IPS-11a (cell line): ENCODE results near the gene EXOC6B.
"Not testable (repeated sequence)": the region's sequence is repeated elsewhere in the genome, so short reads cannot be mapped to it uniquely, and the experiment has no call there.

ENCODE experiments used
- H3K4me3 ChIP-seq: one replicate; pipeline ENCODE4 v1.5.1; 2013; ENCODE audit warnings: low read depth, low read length, control low read depth

The EXOC6B gene

DNA sequence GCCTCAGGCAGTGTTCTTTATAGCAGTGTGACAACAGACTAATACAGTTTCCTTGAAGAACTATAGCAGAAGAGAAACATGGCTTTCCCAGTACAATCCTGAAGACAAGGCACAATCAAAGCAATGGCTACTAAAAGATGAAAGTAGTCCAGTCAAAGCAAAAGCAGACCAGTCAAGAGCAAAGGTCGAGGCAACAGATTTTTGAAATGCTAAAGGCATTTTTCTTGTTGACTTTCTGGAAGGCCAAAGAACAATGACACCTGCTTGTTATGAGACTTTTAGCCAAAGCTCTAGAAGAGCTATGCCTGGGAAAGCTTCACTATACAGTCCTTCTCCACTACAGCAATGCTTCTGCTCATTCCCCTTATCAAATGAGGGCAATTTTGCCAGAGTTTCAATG lies 269.9 kb downstream of the EXOC6B start:
- no peak overlapping the region for H3K4me3 ChIP-seq

- not testable (repeated sequence) for H3K4me3 ChIP-seq
Measured at GRCh38 chr2:72555363-72555762, 270.5 kb downstream of the EXOC6B start.

DNA sequence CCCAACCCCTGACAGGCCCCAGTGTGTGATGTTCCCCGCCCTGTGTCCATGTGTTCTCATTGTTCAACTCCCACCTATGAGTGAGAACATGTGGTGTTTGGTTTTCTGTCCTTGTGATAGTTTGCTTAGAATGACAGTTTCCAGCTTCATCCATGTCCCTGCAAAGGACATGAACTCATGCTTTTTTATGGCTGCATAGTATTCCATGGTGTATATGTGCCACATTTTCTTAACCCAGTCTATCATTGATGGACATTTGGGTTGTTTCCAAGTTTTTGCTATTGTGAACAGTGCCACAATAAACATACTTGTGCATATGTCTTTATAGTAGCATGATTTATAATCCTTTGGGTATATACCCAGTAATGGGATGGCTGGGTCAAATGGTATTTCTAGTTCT lies 270.9 kb downstream of the EXOC6B start:
- not testable (repeated sequence) for H3K4me3 ChIP-seq

DNA sequence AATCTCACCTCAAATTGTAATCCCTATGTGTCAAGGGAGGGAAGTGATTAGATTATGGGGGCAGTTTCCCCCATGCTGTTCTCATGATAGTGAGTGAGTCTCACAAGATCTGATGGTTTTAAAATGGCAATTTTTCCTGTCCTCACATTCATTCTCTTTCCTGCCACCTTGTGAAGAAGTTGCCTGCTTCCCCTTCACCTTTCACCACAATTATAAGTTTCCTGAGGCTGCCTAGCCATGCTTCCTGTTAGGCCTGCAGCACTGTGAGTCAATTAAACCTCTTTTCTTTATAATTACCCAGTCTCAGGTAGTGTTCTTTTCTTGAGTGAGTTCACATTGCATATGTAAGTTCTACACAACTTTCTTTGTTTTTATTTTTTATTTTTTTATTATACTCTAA lies 271.5 kb downstream of the EXOC6B start:
- no peak overlapping the region for H3K4me3 ChIP-seq

- no peak overlapping the region for H3K4me3 ChIP-seq
Measured at GRCh38 chr2:72548081-72548764, 277.6 kb downstream of the EXOC6B start.

DNA sequence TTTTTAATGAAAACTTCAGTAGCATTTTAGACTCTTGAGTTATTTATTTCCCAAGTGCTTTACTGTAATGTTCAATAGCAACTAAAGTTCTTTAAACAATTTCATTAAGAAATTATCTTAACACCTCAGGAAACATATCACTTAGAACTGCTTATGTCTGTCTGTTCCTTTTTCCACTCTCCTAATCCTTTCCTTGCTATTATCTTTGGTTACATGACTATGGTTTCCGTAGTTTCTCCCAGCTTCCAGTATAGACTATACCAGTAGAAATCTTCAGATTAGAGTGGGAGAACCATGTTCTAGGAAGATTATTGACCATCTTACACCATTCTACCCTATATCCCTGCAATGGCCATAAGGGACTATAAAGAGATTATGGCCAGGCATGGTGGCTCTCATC lies 280.0 kb downstream of the EXOC6B start:
- no peak overlapping the region for H3K4me3 ChIP-seq

DNA sequence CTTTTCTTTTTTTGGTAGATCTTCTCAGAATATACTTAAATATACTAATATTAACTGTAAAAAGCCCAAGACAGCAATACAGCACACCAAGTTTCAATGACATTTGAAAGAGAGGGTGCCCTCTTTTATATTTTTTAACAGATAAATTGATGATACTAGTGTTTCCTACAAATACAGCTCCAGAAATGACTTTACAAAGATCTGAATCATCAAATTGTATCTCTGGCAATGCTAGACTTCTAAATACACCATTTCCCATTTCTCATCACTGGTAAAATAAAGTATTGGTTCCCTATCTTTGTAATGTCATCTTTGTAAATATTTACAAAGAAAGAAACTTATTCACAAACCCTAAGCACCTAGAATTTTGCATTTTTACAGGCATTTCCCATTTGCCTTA lies 281.3 kb downstream of the EXOC6B start:
- H3K4me3 ChIP-seq, result no peak overlapping the region

DNA sequence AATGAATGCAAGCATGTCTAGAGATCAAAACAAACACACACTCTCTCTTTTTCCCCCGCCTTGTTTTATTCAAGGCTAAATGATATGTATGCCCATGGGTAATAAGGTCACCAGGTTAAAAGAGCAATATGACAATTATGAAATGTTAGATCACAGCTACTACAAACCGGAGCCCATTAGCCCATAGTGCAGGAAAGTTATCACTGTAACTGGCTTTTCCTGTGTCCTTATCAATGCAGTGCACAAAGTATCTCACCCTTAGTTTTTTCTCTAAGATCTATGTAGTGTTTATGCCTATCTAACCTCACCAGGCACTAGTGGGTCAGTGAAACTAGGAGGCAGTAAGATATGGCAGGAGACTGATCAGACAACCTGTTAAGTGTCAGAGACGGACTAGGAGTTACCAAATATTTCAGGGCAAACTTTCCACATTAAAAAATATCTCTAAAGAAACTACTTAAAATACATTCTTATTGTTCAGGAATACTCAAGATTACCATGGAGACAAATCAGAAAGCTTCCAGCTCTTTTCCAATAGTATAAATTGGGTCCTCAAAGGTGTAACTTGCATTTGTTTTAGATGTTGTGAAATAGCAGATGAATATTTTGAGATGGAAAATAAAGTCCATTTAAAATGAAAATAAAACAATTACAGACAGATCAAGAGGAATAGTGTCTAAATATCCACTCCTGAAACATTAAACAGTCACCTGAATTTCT lies 282.2 kb downstream of the EXOC6B start:
- H3K4me3 ChIP-seq, result no peak overlapping the region

DNA sequence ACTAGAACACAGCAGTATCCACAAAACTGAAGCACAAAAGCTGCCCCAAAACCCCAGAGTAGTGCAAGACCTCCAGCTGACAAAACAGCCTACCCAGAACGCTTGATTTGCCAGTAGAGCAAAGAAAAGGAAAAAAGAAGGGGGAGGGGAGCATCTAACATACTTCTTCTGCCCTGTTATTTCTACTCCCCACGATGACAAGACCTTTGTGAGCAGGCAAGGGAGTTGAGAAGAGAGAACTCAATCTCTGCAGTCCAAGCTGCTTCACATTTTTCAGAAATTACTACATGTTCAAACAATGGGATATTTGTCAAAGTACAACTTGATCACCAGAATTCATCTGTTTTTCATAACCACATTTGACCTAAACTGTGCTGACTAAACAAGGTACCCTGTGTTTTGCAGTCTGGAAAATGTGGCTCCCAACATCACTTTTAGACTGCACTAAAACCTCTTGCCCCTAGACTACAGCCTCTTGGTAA lies 286.7 kb downstream of the EXOC6B start:
- no peak overlapping the region for H3K4me3 ChIP-seq

GRCh38 chr2:72538486-72538885 lies 287.3 kb downstream of the EXOC6B start:
- H3K4me3 ChIP-seq, result no peak overlapping the region

DNA sequence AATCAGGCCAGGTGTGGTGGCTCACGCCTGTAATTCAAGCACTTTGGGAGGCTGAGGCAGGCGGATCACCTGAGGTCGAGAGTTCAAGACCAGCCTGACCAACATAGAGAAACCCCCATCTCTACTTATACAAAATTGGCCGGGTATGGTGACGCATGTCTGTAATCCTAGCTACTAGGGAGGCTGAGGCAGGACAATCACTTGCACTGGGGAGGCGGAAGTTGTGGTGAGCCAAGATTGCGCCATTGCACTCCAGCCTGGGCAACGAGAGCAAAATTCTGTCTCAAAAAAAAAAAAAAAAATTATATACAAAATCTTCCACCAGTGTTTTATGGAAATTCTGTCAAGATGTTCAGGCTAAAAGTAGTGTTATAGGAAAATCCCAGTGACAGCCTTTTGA lies 290.2 kb downstream of the EXOC6B start:
- H3K4me3 ChIP-seq, result not testable (repeated sequence)

DNA sequence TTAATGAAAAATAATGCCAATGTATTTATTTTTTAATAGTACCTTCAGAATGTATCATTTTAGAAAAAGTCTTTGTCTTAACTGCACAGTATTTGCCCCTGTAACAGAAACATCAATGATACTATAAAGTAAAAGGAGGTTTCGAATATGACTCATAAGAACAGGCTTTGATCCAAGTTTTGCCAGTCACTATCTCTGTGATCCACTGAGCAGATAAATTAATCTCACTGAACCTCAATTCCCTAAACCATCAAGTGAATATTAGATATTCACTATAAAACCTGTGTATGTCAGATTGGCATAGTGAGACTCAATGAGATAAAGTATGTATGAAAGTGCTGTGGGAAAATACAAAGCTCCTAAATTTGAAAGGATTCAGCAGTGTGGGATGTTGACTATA lies 292.1 kb downstream of the EXOC6B start:
- H3K4me3 ChIP-seq, result no peak overlapping the region

DNA sequence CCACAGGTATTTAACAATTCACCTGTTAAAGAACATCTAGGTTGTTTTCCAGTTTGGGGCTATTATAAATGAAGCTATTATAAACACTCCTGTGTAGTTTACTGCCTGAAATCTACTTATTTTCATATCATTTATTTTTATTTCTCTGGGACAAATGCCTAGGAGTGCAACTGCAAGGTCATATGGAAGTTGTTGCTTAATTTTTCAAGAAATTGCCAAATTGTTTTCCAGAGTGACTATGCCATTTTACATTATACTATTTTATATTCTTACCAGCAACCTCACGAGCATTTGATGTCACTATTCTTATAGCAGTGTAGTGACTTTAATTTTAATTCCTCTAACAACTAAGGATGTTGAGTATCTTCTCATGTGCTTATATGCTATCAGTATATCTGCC lies 298.4 kb downstream of the EXOC6B start:
- no peak overlapping the region for H3K4me3 ChIP-seq

GRCh38 chr2:72526623-72527022 lies 299.2 kb downstream of the EXOC6B start:
- no peak overlapping the region for H3K4me3 ChIP-seq

DNA sequence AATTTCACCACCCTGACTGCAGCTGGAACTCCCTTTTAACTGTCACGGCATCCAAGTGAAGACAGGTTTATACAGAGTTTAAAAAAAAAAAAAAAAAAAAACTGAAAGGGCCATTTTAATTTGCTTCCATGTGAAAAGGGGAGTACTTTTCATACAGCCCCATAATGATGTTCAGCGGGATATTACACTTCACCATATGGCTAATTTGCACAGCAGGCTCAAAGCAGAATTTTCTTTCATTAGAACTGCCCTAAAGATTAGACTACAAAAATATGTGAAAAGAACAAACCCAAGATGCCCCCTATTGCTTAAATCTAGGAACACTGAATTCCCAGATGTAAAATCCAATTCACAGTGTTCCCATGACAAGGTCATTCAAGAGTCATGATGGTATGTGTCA lies 301.8 kb downstream of the EXOC6B start:
- no peak overlapping the region for H3K4me3 ChIP-seq

GRCh38 chr2:72515696-72516095 lies 310.1 kb downstream of the EXOC6B start:
- H3K4me3 ChIP-seq, result no peak overlapping the region

- H3K4me3 ChIP-seq, result no peak overlapping the region
Measured at GRCh38 chr2:72513011-72513410, 312.8 kb downstream of the EXOC6B start.

DNA sequence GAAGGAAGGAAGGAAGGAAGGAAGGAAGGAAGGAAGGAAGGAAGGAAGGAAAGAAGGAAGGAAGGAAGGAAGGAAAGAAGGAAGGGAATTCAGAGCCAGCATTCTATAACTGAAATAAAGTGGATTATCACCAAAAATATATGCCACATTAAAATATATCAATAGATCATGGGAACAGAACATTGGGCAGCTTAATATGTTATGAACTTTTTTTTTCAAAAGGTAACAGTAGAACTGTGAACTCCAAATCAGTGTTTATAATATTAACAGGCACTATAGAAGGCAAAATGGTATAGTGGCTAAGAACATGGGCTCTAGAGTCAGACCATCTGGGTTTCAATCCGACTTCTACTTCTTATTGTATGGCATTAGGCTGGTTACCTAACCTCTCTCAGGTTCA lies 313.5 kb downstream of the EXOC6B start:
- H3K4me3 ChIP-seq, result no peak overlapping the region

- no peak overlapping the region for H3K4me3 ChIP-seq
Measured at GRCh38 chr2:72511906-72512305, 313.9 kb downstream of the EXOC6B start.

- no peak overlapping the region for H3K4me3 ChIP-seq
Measured at GRCh38 chr2:72497763-72498162, 328.1 kb downstream of the EXOC6B start.

- no peak overlapping the region for H3K4me3 ChIP-seq
Measured at GRCh38 chr2:72496479-72496878, 329.4 kb downstream of the EXOC6B start.

- H3K4me3 ChIP-seq, result no peak overlapping the region
Measured at GRCh38 chr2:72494392-72494791, 331.4 kb downstream of the EXOC6B start.

DNA sequence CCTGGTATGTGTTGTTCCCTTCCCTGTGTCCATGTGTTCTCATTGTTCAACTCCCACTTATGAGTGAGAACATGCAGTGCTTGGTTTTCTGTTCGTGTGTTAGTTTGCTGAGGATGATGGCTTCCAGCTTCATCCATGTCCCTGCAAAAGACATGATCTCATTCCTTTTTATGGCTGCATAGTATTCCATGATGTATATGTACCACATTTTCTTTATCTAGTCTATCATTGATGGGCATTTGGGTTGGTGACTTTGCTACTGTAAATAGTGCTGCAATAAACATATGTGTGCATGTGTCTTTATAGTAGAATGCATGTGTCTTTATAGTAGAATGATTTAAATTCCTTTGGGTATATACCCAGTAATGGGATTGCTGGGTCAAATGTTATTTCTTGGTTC lies 341.2 kb downstream of the EXOC6B start:
- H3K4me3 ChIP-seq, result not testable (repeated sequence)
